ENCODE results near the gene CDK3.
"Not testable (repeated sequence)": the region's sequence is repeated elsewhere in the genome, so short reads cannot be mapped to it uniquely, and the experiment has no call there.

CDK3 gene

GRCh38 chr17:76017481-76018339 lies 17.1 kb downstream of the CDK3 start:
- no peak for DNase-seq

DNA sequence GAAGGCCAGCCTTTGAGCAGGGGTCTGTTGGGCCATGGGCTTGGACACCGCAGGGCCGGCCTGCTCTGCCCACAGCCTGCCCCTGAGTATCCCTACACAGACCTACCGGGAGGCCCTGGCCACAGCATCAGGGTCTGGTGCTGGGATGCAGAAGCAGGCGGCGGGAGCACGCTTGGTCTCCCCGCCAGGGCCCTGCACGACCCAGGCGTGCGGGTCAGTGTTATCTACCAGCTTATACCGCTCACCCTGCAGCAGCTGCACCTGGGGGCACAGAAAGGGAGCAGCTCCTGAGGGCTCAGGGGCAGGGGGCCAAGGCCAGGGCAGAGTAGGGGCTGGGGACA lies 17.7 kb downstream of the CDK3 start:
- DNase-seq: no peak

DNA sequence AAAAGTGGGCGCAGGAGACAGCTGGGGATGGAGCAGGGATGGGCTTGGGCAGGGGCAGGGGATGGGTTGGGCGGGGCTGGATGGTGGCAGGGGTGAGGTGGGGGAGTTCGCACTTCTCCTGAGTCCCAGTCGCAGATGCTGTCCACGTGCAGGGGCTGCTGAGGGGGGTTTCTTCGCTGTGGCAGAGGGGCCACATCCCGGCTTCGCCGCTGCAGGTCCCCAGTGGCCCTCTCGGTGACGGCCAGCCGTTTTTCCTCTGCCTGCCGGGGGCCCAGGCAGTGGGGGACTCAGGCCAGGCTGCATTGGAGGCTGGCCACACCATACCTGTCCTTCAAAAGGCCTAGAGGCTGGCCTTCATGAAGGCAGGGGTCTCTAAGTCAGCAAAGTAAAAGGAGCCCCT lies 18.1 kb downstream of the CDK3 start:
- DNase-seq: no peak

- no peak for DNase-seq
Observed at GRCh38 chr17:76019833-76020467, 19.3 kb downstream of the CDK3 start.

GRCh38 chr17:76022285-76022684 lies 21.6 kb downstream of the CDK3 start:
- no peak for DNase-seq

- DNase-seq: no peak
Observed at GRCh38 chr17:76022973-76023899, 22.6 kb downstream of the CDK3 start.

DNA sequence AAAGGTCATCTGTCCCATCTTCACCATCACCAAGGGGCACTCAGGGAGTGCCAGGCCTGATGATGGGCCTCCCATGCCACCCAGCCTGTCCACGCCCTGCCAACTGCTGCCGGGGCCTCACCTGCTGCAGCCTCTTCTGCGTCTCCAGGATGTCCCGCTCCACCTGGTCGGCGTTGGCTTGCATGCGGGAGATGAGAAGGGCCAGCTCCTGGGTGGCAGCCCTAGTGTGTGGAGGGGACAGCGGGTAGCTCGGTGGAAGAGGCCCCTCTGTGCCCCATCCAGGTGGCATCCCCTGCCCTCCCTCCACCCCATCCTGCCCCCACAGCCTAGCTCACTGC lies 23.2 kb downstream of the CDK3 start:
- no peak for DNase-seq

DNA sequence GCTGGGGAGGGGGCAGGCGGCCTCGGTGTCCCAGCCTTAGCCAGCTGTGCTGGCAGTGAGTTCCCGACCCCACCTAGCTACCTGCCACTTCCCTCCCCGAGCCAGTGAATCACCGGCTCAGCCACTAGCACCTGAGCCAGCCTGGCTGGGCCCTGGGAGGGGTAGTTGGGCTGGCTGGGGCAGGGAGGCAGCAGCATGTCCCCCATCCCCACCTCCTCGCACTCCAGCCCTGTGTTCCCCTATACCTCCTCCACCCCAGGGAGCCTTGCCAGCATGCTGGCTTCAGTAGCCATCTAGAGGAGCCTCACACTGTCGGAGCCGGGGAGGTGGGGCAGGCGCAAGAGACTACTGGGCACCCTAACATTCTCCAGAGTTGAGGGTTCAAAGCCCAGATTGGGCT lies 23.7 kb downstream of the CDK3 start:
- DNase-seq: no peak

DNA sequence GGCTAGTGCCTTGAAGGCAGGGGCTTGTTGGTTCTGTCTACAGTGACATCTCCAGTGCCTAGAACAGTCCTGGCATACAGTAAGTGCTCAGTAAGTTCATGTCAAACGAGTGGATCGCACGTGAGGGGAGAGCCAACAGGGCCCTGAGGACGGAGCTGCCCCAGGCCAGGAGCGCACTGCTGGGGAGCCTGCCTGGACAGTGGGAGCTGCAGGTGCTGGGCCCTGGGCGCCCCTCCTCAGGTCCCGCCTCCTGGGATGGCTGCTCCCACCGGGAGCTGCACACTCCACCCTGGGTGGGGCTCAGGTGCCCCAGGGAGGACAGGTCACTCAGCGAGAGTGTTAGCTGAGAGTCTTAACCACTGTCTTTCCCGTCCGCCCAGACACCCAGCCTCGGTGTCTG lies 24.6 kb downstream of the CDK3 start:
- no peak for DNase-seq

- no peak for DNase-seq
Observed at GRCh38 chr17:76026714-76027158, 26.1 kb downstream of the CDK3 start.

GRCh38 chr17:76027159-76027839 lies 26.6 kb downstream of the CDK3 start, which contains the start of gene EVPL:
EVPL (minus strand) TSS chr17:76027306; CDS start chr17:76027198, 108 bp downstream.
- no peak for DNase-seq

DNA sequence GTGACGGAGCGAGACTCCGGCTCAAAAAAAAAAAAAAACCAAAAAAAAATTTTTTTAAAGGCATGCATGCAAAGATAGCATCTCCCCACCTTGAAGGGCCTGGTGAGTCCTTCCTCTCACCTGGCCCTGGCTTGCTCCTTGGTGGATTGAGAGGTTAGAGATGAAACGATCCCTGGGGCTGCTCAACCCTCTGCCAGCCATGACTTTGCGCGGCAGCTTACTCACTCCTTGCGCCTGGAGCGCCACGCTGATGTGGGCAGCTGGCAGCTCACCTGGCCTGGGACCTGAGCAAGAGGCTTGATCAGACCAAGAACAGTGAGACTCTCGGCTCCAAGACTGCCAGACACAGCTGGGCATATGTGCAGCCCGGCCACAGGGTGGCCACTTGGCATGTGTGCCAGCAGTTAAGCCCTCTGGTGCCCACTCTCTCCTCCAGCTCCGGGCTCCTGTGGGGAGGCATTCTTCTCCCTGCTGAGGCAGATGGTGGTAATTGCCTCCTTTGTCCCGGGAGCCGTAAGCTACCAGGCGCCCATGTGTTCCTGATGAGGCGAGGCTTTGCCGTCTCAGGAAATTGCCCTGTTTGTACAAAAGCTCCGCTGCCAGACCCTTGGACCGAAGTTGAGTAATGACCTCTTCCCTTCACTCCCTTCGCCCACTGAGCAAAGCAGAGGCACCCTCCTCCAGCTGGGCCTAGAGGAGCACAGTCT lies 31.6 kb downstream of the CDK3 start:
- no peak for DNase-seq

DNA sequence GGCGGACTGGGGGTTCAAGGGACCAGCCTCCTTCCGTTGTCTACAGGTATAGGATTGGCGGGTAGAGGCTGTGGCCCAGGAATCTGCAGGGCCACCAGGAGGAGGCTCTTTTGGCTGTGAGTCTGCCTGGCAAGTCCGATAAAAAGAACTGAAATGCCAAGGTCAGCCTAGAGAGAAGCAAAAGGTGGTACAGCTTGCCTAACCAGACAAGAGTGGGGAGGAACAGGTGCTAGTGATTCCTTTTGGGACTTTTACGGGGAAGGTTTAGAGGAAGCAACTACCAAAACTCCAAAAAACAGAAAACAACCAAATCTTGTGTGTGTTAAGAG lies 32.1 kb downstream of the CDK3 start:
- DNase-seq: no peak

- no peak for DNase-seq
Observed at GRCh38 chr17:76033139-76033538, 32.5 kb downstream of the CDK3 start.

DNA sequence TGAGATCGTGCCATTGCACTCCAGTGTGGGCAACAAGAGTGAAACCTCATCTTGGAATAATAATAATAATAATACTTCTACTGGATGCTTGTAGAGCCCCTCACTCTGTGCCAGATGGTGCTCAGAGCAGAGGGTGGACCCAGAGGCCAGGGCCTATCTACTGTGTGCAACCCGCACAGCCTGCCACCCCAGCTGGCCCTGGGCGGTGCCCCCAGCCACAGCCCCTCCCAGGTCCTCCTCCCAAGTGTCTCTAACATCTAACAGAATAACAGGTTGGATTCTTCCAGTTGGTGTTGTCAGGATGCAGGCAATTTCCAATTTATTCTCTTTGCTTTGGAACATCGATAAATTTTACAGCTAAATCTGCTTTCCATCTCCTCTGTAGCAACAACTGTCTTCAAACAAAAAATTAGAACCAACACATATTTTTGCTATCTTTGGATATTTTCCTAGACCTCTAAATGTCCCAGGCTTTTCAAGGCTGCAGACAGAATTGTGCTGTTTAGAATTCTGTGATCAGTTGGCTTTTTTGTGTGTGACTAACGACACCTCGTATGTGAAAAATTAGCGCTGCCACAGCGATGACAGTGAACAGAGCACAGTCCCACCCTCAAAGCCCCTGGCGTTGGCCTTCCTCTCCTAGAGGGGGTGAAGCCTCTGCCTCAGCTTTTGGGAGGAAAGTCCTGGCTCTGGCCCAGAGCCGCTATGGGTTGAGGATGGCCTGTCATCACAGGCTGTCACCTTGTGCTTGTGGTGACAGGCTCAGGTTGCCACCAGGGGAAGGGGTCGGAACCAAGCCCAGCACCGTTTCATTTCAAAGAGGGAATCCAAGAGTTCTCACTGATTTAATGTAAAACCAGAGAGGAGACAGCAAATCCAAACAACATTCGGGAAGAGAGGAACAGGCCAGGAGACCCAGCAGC lies 34.0 kb downstream of the CDK3 start:
- DNase-seq: no peak

DNA sequence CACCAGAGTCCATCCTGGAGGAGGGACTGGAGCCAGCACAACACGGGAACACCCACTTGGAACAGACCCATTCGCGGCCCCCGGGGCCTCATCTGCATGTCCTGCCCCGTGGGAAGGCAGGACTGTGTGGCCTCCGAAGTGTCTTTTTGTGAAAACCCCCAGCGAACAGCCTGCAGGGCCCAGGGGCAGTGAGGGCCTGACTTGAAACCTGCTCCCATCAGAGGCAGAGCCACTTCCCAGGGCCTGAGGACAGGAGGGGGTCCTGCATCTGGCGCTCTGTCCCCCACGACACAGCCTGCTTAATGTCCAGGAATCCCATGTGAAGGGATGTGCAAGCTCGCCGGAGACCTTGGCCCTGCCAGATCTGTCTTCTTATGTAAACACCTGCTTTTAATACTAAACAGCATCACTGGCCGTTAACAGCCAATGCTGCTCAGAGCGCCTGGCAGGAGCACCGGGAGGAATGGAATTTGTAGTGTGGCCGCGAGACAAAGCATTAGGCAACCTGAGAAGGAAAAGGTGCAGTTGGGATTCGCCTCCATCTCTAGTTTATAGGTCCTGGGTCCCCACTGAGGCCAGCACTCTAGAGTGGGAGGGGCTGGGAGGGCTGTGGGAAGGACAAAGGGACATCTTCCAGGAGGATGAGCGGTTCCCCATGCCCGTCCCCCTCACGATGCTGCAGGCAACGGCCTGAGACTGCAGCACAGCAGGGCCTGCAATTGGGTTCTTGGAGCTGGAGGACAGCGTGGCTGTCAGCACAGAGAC lies 36.0 kb downstream of the CDK3 start:
- DNase-seq: no peak

DNA sequence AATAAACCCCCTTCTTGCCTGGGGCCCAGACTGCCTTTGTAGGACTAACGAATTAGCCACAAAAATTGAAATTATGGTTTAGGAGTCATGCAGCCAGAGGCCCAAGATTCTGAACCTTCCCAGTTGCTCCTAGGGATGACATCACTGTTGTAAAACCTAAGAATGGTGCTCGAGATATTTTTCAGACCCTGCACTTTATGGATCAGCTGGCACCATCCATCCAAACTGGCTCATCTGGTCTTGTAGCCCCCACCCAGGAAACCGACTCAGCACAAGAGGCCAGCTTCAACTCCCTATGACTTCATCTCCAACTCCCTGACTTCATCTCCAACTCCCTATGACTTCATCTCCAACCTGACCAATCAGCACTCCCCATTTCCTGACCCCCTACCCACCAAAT lies 37.4 kb downstream of the CDK3 start:
- DNase-seq: no peak

DNA sequence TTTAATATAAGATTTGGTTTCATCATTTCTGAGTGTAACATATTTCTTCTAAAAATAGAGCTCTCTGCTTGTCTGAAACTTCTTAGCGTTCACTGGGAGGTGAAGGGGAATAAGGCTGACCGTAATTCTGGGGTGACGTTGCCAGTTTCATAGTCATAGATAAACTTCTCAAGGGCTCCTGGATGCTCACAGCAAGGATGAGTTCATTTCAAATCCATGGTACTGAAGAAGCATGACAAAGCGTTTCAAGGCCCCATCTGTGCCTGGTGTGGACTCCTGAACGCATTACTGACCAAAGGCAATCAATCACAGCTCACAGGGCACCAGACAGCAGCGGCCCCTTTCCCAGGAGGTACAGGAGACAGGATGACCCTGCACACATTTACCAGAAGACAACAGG lies 38.5 kb downstream of the CDK3 start:
- no peak for DNase-seq

DNA sequence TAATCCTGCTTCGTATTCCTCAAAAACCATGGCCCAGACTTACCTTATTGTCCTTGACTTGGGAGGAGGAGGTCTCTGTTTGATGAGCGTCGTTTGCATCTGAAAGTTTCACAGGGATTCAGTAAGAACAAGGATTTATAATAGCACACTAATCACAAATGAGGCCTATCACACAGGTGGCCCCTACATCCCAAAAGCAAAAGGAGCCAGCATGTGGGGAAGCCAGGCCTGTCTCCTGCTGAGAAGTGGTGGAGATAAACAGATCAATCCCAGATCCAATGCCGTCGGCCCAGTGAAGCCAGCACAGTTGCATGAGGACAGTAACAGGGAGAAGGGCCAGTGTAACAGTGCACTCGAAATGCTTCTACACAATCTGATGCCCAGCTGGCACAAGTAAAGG lies 39.7 kb downstream of the CDK3 start:
- no peak for DNase-seq

DNA sequence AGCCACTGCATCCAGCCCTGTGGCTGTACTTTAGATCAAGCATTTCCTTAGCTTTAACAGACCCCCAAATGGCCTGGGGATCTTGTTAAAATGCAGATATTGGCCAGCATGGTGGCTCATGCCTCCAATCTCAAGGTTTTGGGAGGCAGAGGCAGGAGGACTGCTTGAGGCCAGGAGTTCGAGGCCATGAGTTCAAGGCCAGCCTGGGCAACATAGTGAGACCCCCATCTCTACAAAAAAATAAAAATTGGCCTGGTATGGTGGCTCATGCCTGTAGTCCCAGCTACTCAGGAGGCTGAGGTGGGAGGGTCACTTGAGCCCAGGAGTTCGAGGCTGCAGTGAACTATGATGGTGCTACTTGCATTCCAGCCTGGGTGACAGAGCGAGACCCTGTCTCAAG lies 42.2 kb downstream of the CDK3 start:
- DNase-seq: not testable (repeated sequence)
